PC-9 (cell line): ENCODE data around the gene RFX2. TPM values are rescaled to one million over a fixed set of nuclear protein-coding genes. Genes with fewer than 3 reads are reported as not detected.

ENCODE experiments used
- BruUV-seq: library from RNA; stranded (reverse); fragments of 400-500 nt; replicated peaks from 2 replicates; lab custom pipeline; 2021; lab: Mats Ljungman, UMichigan
- CTCF ChIA-PET: fragments of 300-600 bp; sonication (Branson Sonifier 250); formaldehyde crosslinking; loops from one replicate; lab custom pipeline; 2022; ENCODE audit warnings: antibody characterized with exemption; lab: Charles Lee
- POLR2A ChIA-PET: fragments of 300-600 bp; sonication (Branson Sonifier 250); formaldehyde crosslinking; loops from one replicate; lab custom pipeline; 2022; ENCODE audit warnings: antibody characterized with exemption; ENCODE audit not compliant: unreplicated experiment; lab: Charles Lee
- DNase-seq, 2 experiments: peaks; one replicate each; pipeline versions ENCODE4 v3.0.0 to v3.0.0-alpha.2; 2015 to 2022; ENCODE audit warnings: mixed read lengths in 1 of 2
- H2AFZ ChIP-seq: fragments of 200-600 bp; sonication (generic); 2 replicates; pipeline ENCODE4 v1.8.1; 2017; ENCODE audit warnings: antibody characterized with exemption
- H3F3A ChIP-seq: fragments of 200-600 bp; sonication (generic); 2 replicates; pipeline ENCODE4 v1.8.1; 2017; ENCODE audit warnings: antibody characterized with exemption, mild to moderate bottlenecking, low read depth; ENCODE audit not compliant: insufficient read depth
- H3K27ac ChIP-seq: fragments of 200-600 bp; sonication (generic); 2 replicates; pipeline ENCODE4 v1.6.1; 2016; ENCODE audit warnings: mixed run types
- H3K27me3 ChIP-seq: fragments of 200-600 bp; sonication (generic); 2 replicates; pipeline ENCODE4 v1.6.1; 2016; ENCODE audit warnings: low read depth, mixed run types; ENCODE audit not compliant: insufficient read depth
- H3K36me3 ChIP-seq: fragments of 200-600 bp; sonication (generic); 2 replicates; pipeline ENCODE4 v1.6.1; 2016; ENCODE audit warnings: low read depth, mixed run types
- H3K4me1 ChIP-seq: fragments of 200-600 bp; sonication (generic); replicated peaks from 2 replicates; pipeline ENCODE4 v1.6.1; 2016; ENCODE audit warnings: mixed run types; ENCODE audit not compliant: insufficient read depth
- H3K4me2 ChIP-seq: fragments of 200-600 bp; sonication (generic); 2 replicates; pipeline ENCODE4 v1.6.1; 2017; ENCODE audit warnings: mixed run types
- H3K4me3 ChIP-seq: fragments of 200-600 bp; sonication (generic); 2 replicates; pipeline ENCODE4 v1.6.1; 2016; ENCODE audit warnings: mixed run types
- H3K79me2 ChIP-seq: fragments of 200-600 bp; sonication (generic); 2 replicates; pipeline ENCODE4 v1.6.1; 2017; ENCODE audit warnings: low read depth, mixed run types
- H3K9me2 ChIP-seq: fragments of 200-600 bp; sonication (generic); 2 replicates; pipeline ENCODE4 v1.8.1; 2017; ENCODE audit warnings: mild to moderate bottlenecking; ENCODE audit not compliant: insufficient read depth
- H3K9me3 ChIP-seq: fragments of 200-600 bp; sonication (generic); 2 replicates; pipeline ENCODE4 v1.8.1; 2016; ENCODE audit warnings: low read depth; ENCODE audit not compliant: insufficient read depth
- H4K20me1 ChIP-seq: fragments of 200-600 bp; sonication (generic); 2 replicates; pipeline ENCODE4 v1.8.1; 2017; ENCODE audit not compliant: insufficient read depth
- CTCF ChIP-seq: fragments of 200-600 bp; sonication (generic); conservative IDR thresholded peaks from 2 replicates; pipeline ENCODE4 v1.6.1; 2017; ENCODE audit warnings: mixed run types, antibody characterized with exemption, mild to moderate bottlenecking, moderate library complexity
- EZH2 ChIP-seq: fragments of 200-600 bp; sonication (generic); IDR thresholded peaks from 2 replicates; pipeline ENCODE4 v1.8.0; 2017; ENCODE audit warnings: antibody characterized with exemption, low read depth
- intact Hi-C: fragments of 100-400 bp; cut with micrococcal nuclease; formaldehyde crosslinking; loops from one replicate; pipeline ENCODE4 v1.10.0; 2022; ENCODE audit not compliant: unreplicated experiment
- total RNA-seq: library from RNA; stranded (reverse); gene quantifications from 2 replicates; pipeline ENCODE4 v1.2.3, GENCODE V29; 2021

Gene RFX2
- total RNA-seq, 1 experiment from 2014 or later: 11.6 TPM

- no peaks in the 10 kb centered on the region for H3K27me3 ChIP-seq
- H3K9me3 ChIP-seq: no peaks in the 10 kb centered on the region
- no peaks in the 10 kb centered on the region for H3K79me2 ChIP-seq
- no peaks in the 10 kb centered on the region for H3K9me2 ChIP-seq
- POLR2A ChIA-PET: no interaction called here
- TF ChIP-seq CTCF (no peak), EZH2 (no peak)
- H3K36me3 ChIP-seq: no peaks in the 10 kb centered on the region
- peak overlapping the region; percentile 81 for H3K27ac ChIP-seq
- H2AFZ ChIP-seq: peak overlapping the region; percentile 67
- BruUV-seq: no TSS peak
- intact Hi-C loops: loop anchor here (2.0 kb wide), 1 partner anchor 54 kb away; the partner anchor contains the start of gene RFX2
- no peaks in the 10 kb centered on the region for H4K20me1 ChIP-seq
- CTCF ChIA-PET: no interaction called here
- peak in 1 of 2 experiments; percentile 11 for DNase-seq
- peaks cover 30% of the 10 kb centered on the region; the same call in 1 of the 2 replicates for H3F3A ChIP-seq
- H3K4me1 ChIP-seq: peaks cover 34% of the 10 kb centered on the region
- peak overlapping the region; percentile 39; the same call in 1 of the 2 replicates for H3K4me3 ChIP-seq
- H3K4me2 ChIP-seq: peak overlapping the region; percentile 75
Observed at GRCh38 chr19:6056282-6056741, 54.0 kb downstream of the RFX2 start.

DNA sequence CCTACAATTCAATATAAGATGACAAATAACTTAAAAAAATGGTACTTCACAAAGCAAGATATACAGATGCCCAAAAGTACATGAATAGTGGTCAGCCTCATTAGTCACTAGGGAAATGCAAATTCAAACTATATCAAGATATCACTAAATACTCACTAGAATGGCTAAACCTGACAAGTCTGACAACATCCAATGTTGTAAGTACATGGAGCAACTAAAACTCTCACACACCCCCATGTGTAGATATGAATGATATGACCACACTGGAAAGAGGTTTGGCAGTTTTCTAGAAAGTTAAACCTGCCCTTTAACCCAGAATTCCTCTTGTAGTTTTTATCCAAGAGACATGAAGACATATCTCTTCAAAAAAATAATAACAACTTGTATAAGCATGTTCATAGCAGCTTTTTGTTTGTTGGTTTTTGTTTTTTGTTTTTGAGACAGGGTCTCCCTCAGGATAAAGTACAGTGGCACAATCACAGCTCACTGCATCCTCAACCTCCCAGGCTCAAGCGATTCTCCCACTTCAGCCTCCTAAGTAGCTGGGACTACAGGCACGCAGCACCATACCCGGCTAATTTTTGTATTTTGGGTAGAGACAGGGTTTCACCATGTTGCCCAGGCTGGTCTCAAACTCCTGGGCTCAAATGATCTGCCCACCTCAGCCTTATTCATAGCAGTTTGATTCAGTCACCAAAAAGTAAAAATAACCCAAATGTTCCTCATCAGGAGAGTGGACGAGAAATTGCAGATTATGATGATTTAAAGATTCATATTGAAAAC is 55.1 kb downstream of the RFX2 start:
- Histone ChIP-seq H3K27me3 (no peaks in the 10 kb centered on the region), H4K20me1 (no peaks in the 10 kb centered on the region), H3K9me2 (no peaks in the 10 kb centered on the region), H3K9me3 (no peaks in the 10 kb centered on the region), H3K4me1 (peaks cover 22% of the 10 kb centered on the region), H3K4me3 (no peak overlapping the region), H2AFZ (no peak overlapping the region), H3K4me2 (no peak overlapping the region), H3K27ac (no peak overlapping the region), H3K79me2 (no peaks in the 10 kb centered on the region), H3K36me3 (no peaks in the 10 kb centered on the region), H3F3A (peaks cover 24% of the 10 kb centered on the region; the same call in 1 of the 2 replicates)
- TF ChIP-seq CTCF: no peak
- TF ChIP-seq EZH2: no peak
- ChIA-PET CTCF (interaction anchor here (0.6 kb wide), 1 partner anchor 56 kb away, joined by 4 read pairs; no protein-coding TSS in a partner anchor), POLR2A (no interaction called here)
- BruUV-seq: no TSS peak
- intact Hi-C loops: no loop called here
- DNase-seq: no peak

- no TSS peak for BruUV-seq
- H3K9me2 ChIP-seq: no peaks in the 10 kb centered on the region
- no peaks in the 10 kb centered on the region for H3F3A ChIP-seq
- ChIA-PET CTCF (interaction anchor here (1.2 to 1.7 kb wide), 2 partner anchors 77 to 245 kb away, joined by 4 to 6 read pairs; no protein-coding TSS in a partner anchor), POLR2A (interaction anchor here (0.6 kb wide), 2 partner anchors 15 to 815 kb away, joined by 5 to 6 read pairs; no protein-coding TSS in a partner anchor)
- H2AFZ ChIP-seq: no peak overlapping the region
- H3K79me2 ChIP-seq: no peaks in the 10 kb centered on the region
- no peak for TF ChIP-seq EZH2
- peak; percentile 78 for TF ChIP-seq CTCF
- H3K9me3 ChIP-seq: no peaks in the 10 kb centered on the region
- H3K4me3 ChIP-seq: no peak overlapping the region
- peak; percentile 57 to 64 for DNase-seq
- H3K36me3 ChIP-seq: no peaks in the 10 kb centered on the region
- peak overlapping the region; percentile 52; the same call in 1 of the 2 replicates for H3K4me2 ChIP-seq
- H3K27me3 ChIP-seq: no peaks in the 10 kb centered on the region
- peaks cover 4% of the 10 kb centered on the region; the same call in 1 of the 2 replicates for H3K4me1 ChIP-seq
- H4K20me1 ChIP-seq: no peaks in the 10 kb centered on the region
- H3K27ac ChIP-seq: no peak overlapping the region
- intact Hi-C loops: loop anchor here (1.0 to 10.0 kb wide), 2 partner anchors 76 to 274 kb away; no protein-coding TSS in a partner anchor
Observed at GRCh38 chr19:6048793-6049405, 61.4 kb downstream of the RFX2 start.
